ENCODE measurements around the gene ANXA11. TPM values are rescaled to one million over a fixed set of nuclear protein-coding genes. Genes with fewer than 3 reads are reported as not detected.
A peak's percentile ranks its signal among the peaks of the same experiment; 100 is the strongest.

The ANXA11 gene
- total RNA-seq, 1 donor from 2014 or later, result 122 TPM

GRCh38 chr10:80211786-80212185 lies 6.4 kb upstream of the ANXA11 start:
- Mint-ChIP-seq H3K4me3 (no peak overlapping the region), H3K9me3 (no peaks in the 10 kb centered on the region), H3K27me3 (no peaks in the 10 kb centered on the region), H3K4me1 (ENCODE audit: unreplicated experiment) (no peaks in the 10 kb centered on the region), H3K36me3 (peaks cover 4% of the 10 kb centered on the region), H3K27ac (peak overlapping the region; percentile 25)
- TF ChIP-seq CTCF (conservative IDR thresholded peaks at IDR 0.05), result no peak
- no peak for DNase-seq (ENCODE audit: extremely low spot score, unreplicated experiment)

- H3K27me3 Mint-ChIP-seq, result no peaks in the 10 kb centered on the region
- TF ChIP-seq CTCF (conservative IDR thresholded peaks at IDR 0.05), result no peak
- peak overlapping the region; percentile 32 for H3K27ac Mint-ChIP-seq
- no peak for DNase-seq (ENCODE audit: extremely low spot score, unreplicated experiment)
- no peaks in the 10 kb centered on the region for H3K9me3 Mint-ChIP-seq
- H3K4me1 Mint-ChIP-seq (ENCODE audit: unreplicated experiment), result peaks cover 5% of the 10 kb centered on the region
- H3K36me3 Mint-ChIP-seq, result peaks cover 4% of the 10 kb centered on the region
- peak overlapping the region; percentile 53 for H3K4me3 Mint-ChIP-seq
These were observed 4.9 kb upstream of the ANXA11 start for GRCh38 chr10:80210259-80210658.

GRCh38 chr10:80207768-80208370 lies 2.5 kb upstream of the ANXA11 start:
- Mint-ChIP-seq H3K36me3 (peaks cover 5% of the 10 kb centered on the region), H3K27me3 (peaks cover 3% of the 10 kb centered on the region)

GRCh38 chr10:80206277-80206655 lies 929 bp upstream of the ANXA11 start:
- Mint-ChIP-seq H3K4me1 (ENCODE audit: unreplicated experiment) (peaks cover 32% of the 10 kb centered on the region), H3K36me3 (peaks cover 6% of the 10 kb centered on the region), H3K27me3 (peaks cover 3% of the 10 kb centered on the region), H3K9me3 (no peaks in the 10 kb centered on the region), H3K4me3 (peak overlapping the region; percentile 87), H3K27ac (peak overlapping the region; percentile 98)
- no peak for TF ChIP-seq CTCF (conservative IDR thresholded peaks at IDR 0.05)
- DNase-seq (ENCODE audit: extremely low spot score, unreplicated experiment), result no peak

More at GRCh38 chr10:80207768-80208370, 2.5 kb upstream of the ANXA11 start:
- no peaks in the 10 kb centered on the region for H3K9me3 Mint-ChIP-seq
- peaks cover 19% of the 10 kb centered on the region for H3K4me1 Mint-ChIP-seq (ENCODE audit: unreplicated experiment)
- H3K27ac Mint-ChIP-seq, result peak overlapping the region; percentile 98
- no peak for TF ChIP-seq CTCF (conservative IDR thresholded peaks at IDR 0.05)
- DNase-seq (ENCODE audit: extremely low spot score, unreplicated experiment), result no peak
- peak overlapping the region; percentile 87 for H3K4me3 Mint-ChIP-seq

GRCh38 chr10:80204677-80205476 lies 460 bp downstream of the ANXA11 start:
- Mint-ChIP-seq H3K27ac (peak overlapping the region; percentile 100), H3K4me1 (ENCODE audit: unreplicated experiment) (peaks cover 44% of the 10 kb centered on the region), H3K27me3 (peaks cover 3% of the 10 kb centered on the region), H3K9me3 (no peaks in the 10 kb centered on the region), H3K4me3 (peak overlapping the region; percentile 97), H3K36me3 (peaks cover 10% of the 10 kb centered on the region)
- DNase-seq (ENCODE audit: extremely low spot score, unreplicated experiment), result no peak
- TF ChIP-seq CTCF (conservative IDR thresholded peaks at IDR 0.05), result no peak
